Measurements from ENCODE around the gene SORT1. TPM values are rescaled to one million over a fixed set of nuclear protein-coding genes. Genes with fewer than 3 reads are reported as not detected.

Gene SORT1
- total and polyA plus RNA-seq, 2 of the 13 experiments (the other 11 are each of a cell fraction or from before 2014, with no cell fraction given): 32.4 to 93.0 TPM

- TF ChIP-seq PAXIP1 (CRISPR knock-in tag; conservative IDR thresholded peaks at IDR 0.05) (peak; percentile 97), MTERF4 (CRISPR knock-in tag; IDR thresholded peaks at IDR 0.05) (no peak), ZNF614 (CRISPR knock-in tag; IDR thresholded peaks at IDR 0.05; ENCODE audit: borderline replicate concordance) (peak; percentile 42; the same call in 1 of the 2 replicates), PAX8 (CRISPR knock-in tag; IDR thresholded peaks at IDR 0.05; ENCODE audit: borderline replicate concordance) (no peak), ETV5 (CRISPR knock-in tag; IDR thresholded peaks at IDR 0.05; ENCODE audit: borderline replicate concordance) (peak; percentile 97), ASH2L (IDR thresholded peaks at IDR 0.05; ENCODE audit: insufficient read length, low read depth, low read length) (peak; percentile 94), ZNF367 (CRISPR knock-in tag; IDR thresholded peaks at IDR 0.05; ENCODE audit: borderline replicate concordance) (no peak), GABPA (IDR thresholded peaks at IDR 0.05; ENCODE audit: low read depth, low read length) (peak; percentile 54), GABPA (CRISPR knock-in tag; IDR thresholded peaks at IDR 0.05; ENCODE audit: low read depth) (peak; percentile 91), SAP130 (CRISPR knock-in tag; IDR thresholded peaks at IDR 0.05; ENCODE audit: low read depth) (peak; percentile 99), ZNF407 (CRISPR knock-in tag; IDR thresholded peaks at IDR 0.05; ENCODE audit: not compliant biosample characterization) (no peak), ZBTB8A (CRISPR knock-in tag; IDR thresholded peaks at IDR 0.05; ENCODE audit: borderline replicate concordance, low read depth) (no peak)
Observed at GRCh38 chr1:109392788-109393616, 4.7 kb downstream of the SORT1 start (continued).
